ENCODE data around the gene CAMK1G.

The CAMK1G gene

DNA sequence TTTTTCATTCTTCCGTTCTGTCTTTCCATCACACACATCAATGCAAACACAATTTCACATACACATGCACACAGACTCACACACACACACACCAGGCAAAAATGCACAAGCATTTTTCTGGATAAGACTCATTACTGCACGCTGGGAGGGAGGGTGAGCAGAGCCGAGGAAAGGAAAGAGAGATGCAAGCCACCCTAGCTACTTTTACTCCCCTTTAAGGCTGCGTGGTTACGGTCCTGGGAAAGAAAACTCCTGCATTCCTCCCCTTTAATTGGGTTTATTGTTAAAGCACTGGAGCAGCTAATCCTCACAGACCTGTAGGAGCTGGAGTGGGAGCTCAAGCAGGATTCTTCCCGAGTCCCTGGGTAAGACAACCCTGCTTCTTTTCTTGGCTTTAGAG, at the start of gene CAMK1G:
TSS of gene CAMK1G (plus strand) at position 307 of the 400 bp plus-strand sequence. CDS start 11,270 bp downstream, outside the sequence.
- no peak for DNase-seq (ENCODE audit: low read depth in 4 of 4, low spot score in 1 of 4)

DNA sequence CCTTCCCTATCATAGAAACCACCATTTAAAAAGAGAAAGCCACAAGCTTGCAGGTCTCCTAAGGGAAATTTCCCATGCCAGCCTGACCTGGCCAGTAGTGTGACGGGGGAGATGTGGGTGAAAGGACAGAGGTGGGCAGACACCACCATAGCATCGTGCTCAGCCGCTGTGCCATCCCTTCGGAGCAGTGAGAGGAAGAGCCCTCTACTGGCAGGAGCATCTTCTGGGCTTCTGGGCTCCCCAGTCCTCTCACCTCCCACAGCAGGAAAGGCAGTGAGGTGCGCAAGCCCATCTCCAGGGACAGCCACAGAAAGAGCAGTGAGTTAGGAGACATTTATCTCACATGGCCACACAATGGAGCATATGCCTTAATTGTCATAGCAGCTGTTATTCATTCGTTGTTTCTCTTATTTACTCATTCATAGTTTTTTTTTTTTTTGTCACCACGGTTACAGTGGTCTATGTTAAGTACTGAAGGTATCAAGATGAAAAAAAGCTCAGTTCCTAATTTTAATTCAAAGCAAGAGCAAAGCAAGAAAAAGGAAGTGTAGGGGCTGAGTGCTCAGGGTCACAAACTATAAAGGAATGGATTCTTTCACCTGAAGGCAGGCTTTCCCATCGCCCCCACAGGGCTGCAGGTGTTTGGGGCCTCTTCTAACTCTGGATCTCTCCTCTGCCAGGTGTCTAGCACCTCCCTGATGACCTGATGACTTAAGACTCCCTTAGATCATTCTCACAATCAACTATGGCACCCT, 48.8 kb upstream of the CAMK1G start:
- DNase-seq (ENCODE audit: low read depth in 4 of 4, low spot score in 1 of 4), result no peak

DNA sequence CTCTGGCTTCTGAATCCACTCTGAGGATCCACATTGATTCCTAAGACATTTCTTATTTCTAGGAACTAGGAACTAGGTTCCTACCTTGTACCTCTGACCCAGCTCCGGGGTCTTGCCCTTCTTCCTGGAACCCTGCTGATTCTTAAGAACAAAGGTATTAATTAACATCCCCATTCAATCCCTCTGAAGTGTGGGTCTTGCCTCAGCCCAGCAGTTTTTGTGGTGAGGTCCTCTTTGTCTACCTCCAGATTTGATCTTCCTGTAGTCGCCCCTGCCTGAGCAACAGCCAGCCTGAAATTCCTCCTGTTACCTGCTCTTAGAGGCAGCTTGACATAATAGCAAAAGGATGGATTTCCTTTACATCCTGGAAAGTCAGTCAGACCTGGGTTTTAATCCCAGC, 46.7 kb upstream of the CAMK1G start:
- no peak for DNase-seq (ENCODE audit: low read depth in 4 of 4, low spot score in 1 of 4)

DNA sequence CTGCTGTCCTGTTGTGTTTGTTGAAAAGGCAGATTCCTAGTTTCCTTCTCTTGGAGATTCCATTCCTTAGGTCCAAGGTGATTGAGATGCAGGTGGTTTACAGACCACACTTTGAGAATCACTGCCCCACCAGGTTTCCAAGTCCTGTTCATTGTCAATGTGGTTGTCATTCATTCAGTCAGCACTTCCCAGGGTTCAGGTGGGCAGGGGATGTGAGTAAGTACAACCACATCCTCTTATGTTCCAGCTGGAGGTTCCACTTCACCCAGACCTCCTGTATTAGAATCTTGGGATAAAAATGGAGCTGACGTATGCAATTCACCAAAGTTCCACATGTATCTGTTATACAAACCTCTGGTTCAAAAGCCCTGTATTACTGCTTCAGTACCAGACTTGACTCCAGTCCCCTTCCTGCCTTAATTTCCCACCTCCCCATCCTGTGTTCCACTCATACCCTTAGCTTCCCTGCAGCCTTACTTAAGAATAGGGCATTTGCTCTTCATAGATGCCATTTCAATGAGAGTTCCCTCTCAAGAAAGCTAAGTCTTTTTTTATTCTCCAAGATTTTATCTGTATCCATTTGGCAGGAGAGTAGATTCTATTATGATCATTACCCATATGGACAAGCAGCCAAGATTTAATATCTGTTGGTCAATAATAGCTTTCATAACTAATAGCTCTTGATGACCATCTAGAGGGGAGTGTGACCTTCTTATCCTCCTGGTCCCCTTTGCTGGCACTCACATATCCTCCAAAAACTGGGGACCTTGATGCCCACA, 46.0 kb upstream of the CAMK1G start:
- DNase-seq (ENCODE audit: low read depth in 4 of 4, low spot score in 1 of 4), result no peak

DNA sequence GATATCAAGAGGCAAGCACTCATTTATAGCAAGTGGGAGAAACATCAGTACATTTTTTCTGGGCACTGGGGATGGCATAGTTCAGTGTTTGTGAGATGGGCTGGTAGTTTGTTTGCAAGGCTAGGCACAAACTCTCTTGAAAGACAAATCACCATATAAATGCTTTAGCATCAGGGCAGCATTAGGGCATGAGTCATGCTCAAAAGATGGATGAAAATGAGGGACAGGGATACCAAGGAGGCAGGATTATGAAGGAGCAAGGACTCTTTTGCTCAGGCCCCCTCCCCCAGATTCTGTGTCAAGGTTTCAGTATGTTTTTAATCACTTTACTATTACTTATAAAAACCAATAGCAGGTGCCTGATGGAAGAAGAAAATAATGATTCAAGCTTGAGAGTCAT, 43.9 kb upstream of the CAMK1G start:
- no peak for DNase-seq (ENCODE audit: low read depth in 4 of 4, low spot score in 1 of 4)

DNA sequence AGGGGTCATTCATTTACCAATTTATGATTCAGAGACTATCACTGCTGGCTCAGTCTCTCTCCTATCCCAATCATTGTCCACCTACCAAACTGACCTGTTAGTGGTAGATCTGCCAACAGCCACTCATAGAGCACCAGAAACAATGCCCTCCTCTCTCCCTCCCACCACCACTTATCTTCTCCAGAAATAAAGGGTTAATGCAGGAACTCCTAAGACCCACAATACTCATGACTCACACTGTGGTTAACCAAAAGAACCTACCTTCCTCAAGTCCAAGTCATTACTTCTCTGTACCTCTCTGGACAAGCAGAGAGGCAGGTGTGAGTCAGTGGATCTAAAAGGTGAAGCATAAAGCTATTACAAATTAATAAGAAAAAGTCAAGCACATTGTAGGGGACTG, 40.9 kb upstream of the CAMK1G start:
- DNase-seq (ENCODE audit: low read depth in 4 of 4, low spot score in 1 of 4), result no peak

DNA sequence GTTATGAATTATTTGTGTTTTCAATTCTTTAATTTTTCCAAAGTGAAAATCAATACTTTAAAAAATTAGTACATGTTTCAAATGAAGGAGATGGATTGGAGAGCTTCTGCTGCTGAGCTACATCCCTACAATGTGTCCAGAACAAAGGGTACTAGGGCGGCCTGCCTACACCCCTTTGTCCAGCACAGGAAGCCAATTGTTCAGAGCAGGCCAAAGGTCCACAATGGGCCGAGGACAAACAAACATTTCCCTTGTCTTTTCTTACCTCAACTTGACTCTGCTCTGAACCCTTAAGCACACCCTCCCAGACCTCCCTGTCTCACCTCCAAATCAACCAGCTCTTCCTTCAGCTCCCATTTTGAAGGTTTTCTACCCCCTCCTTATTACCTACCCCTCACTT, 39.4 kb upstream of the CAMK1G start:
- DNase-seq (ENCODE audit: low read depth in 4 of 4, low spot score in 1 of 4), result no peak

DNA sequence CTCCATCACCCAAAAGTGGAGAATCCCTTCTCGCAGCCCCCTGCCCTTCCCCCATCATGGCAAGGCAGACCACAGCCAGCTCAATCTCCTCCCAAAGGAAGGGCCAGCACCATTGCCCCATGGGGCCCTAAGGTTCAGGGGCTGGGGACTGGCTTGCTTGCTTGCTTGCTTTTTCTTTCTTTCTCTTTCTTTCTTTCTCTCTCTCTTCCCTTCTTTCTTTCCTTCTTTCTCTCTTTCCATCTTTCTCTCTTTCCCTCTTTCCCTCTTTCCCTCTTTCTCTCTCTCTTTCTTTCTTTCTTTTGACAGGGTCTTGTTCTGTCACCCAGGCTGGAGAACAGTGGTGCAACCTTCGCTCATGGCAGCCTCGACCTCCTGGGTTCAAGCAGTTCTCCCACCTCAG, 38.1 kb upstream of the CAMK1G start:
- no peak for DNase-seq (ENCODE audit: low read depth in 4 of 4, low spot score in 1 of 4)

DNA sequence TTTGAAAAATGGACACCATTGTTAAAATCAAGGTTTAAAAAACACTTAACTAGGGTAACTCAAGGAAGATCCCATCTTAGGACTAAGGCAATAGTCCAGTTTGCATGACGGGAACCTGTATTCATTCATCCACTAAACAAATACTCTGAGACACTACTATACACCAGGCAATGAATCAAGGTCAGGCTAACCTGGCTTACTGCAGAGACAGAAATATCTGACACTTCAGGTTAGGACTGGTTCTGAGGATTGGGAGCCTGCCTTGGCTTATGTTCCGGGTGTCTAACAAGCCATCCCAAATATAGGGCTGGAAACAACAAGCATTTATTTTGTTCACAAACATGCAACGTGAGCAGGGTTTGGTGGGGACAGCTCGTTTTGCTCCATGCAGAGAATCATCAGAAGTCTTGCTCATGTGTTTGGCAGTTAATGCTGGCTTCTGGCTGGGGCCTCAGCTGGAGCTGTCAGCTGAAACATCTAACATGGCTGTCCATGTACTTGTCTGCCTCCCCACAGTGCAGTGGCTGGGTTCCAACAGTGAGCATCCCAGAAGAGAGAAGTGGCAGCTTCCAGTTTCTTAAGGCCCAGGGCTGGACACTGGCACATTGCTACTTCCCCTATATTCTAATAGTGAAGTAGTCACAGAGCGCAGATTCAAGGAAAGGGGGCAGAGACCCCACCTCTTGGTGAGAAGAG, 37.0 kb upstream of the CAMK1G start:
- no peak for DNase-seq (ENCODE audit: low read depth in 4 of 4, low spot score in 1 of 4)

DNA sequence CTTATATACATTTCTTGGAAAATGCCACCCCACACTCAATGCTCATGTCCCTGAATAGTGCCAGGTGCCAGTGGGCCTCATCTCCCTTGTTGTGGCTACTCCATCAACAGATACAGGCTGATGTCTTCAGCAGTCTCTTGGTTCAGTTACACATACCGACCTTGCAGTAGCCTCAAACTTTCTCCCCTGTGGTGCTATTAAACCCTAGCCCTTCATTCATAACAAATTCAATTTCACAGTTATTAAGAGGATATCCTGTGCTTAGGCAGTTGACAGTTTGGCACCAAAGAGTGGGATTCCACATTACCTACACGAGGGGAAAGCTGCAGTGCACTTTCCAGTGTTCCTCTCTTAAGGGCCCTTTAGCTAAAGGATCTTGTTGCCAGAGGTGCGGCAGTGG, 35.9 kb upstream of the CAMK1G start:
- no peak for DNase-seq (ENCODE audit: low read depth in 4 of 4, low spot score in 1 of 4)

DNA sequence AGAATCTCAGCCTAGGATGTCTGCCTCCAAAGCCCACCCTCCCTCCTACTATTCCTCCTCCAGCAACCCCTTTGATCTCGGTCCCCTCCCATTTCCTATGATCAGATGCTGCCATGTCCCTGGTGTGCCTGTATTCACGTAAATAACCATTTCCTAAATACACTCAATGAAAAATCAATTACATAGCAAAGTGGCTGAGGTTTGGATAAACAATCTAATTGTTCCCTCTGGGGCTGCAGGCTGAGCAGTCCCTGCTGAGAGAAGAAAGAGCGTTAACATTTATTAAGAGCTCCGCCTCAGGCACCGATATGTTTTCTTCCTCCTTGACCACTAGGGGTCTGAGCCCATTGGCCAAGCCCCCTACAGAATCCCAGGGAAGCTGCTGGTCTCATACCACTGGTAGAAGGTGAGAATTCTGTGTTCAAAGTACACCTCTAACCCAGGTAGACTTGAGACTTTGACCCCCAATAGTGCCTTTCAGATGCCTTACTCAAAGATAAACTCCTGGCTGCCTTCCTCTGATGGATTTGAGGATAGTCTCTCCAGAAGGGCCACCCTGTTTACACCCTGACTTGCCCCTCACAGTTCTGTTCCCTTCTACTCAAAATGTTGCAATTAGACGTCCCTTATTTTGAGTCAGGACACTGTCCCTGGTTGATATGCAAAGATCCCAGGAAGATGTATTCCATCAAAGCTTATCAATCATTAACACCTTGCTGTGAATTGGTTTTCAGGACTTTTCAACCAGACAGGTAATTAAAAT, 33.9 kb upstream of the CAMK1G start:
- DNase-seq (ENCODE audit: low read depth in 4 of 4, low spot score in 1 of 4), result no peak

DNA sequence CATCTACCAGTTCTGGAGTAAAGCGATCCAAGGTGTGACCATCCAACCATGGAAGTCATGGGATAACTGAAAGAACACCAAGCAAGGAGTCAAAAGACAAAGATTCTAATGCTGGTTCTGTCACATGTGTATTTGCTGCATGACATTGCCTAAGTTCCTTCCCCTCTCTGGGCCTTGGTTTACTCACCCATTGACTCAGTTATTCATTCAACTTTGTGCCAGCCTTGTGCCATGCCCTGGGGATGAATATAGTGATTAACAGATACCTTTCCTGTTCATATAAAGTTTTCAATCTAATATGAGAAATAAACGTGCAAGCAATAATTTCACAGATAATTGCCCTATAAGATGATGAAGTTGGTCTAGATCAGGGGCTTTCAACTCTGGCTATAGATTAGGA, 33.0 kb upstream of the CAMK1G start:
- DNase-seq (ENCODE audit: low read depth in 4 of 4, low spot score in 1 of 4), result no peak

DNA sequence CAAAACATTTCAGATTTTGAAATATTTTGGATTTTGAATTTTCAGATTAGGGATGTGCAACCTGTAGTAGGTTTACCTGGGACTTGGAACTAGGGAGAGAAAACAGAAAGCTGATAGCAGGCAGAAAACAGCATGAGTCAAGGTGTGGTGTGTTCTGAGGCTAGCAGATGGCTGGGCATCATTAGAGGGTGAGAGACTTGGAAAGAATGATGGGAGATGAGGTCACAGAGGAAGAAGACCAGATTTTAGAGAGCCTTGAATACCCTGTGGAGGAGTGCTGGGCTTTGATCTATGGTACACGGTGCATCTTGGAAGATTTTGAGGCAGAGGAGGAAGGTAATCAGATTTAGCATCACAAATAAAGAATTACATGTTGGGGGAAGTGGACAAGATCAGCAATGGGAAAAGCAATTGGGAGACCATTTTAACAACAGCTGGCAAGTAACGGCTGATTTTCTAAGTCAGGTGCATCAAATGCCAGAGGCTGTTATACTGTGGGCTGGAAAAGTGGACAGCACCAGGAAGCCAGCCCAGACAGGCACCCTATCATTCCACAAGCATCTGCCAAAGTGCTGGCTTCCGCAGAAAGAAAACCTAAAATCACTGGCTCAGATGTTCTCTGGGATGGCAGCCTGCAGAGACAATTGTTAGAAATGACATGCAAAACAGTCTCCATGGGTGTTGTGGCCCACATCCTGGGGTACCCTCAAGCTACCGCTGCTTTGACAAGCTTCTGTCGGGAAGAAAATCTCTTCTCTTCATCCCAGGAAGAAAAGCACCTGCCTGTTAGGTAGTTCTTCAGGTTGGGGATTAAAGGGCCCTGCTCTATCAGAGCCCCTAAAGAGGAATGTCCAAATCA, 30.9 kb upstream of the CAMK1G start:
- no peak for DNase-seq (ENCODE audit: low read depth in 4 of 4, low spot score in 1 of 4)

DNA sequence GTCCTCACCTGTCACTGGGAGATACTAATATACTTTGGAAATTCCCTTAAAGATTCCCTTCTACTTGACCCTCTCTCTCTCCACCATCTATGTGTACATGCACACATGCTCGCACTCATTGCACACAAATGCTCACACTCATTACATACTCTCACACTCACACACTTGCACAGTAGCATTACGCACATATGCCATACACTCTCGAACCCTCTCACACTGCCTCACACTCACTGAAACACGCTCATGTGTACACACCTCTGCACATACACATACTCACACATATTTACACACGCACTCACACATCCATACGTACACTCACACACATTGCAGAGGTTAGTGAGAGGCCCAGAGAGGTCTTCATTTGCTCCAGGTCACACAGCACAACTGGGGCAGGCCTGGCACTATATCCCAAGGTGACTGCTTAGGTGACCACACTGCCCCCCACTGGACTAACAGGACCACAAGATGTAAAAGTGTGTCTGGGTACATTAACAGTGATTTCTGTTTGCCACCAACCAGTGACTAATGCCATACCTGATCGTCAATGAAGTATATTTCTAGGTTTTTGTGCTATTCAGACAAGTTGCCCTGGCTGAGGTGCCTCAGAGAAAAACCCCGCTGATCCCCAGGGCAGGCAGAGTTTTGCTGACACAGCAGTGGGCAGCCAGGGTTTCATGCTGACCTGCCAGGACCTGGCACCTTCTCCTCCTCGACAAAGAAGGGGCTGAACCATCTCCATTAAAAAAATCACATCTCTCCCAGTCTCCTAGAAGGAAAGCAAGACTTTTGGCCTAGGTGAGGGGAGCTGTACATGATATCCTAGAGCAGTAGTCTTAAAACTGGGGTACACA, 28.5 kb upstream of the CAMK1G start:
- no peak for DNase-seq (ENCODE audit: low read depth in 4 of 4, low spot score in 1 of 4)

DNA sequence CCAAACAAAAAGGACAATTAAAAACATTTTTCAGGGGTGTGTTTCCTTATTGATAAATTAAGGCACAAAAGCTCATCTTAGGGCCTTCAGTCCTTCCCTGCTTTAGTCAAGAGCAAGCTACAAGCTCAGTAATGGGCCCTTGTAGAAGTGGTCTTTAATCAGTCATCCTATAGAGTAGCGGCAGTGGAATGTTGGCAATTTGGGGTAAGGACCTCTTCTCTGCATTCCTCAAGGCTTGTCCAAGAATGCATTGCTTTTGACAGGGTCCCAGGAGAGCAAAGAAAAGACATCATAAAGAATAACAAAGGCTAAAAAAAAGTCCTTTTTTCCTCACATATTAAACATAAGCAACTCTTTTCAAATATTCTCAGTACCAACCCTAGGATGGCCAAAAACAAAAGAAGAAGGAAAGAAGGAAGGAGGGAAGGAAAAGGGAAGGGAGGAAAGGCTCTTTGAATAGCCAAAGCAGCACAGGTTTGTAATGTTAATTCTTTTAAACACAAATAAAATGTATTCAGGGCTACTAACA, 27.3 kb upstream of the CAMK1G start:
- DNase-seq (ENCODE audit: low read depth in 4 of 4, low spot score in 1 of 4), result no peak

DNA sequence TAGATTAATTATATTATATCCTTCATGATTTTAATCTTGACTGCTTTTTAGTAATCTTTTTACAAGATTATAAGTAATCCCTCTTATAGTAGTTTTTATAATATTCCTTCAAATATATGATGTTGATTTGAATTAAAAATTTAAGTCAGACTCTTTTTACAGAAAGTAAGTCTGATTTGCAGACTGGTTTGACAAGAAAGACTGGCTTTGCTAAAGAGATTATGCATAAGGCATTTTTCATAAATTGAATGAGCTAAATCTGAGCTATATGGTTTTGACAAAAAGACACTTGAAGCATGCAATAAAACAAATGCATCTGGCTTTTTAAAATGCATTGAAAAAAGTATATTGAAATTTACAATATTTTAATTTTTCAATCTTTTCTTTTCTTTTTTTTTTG, 26.3 kb upstream of the CAMK1G start:
- DNase-seq (ENCODE audit: low read depth in 4 of 4, low spot score in 1 of 4), result no peak

DNA sequence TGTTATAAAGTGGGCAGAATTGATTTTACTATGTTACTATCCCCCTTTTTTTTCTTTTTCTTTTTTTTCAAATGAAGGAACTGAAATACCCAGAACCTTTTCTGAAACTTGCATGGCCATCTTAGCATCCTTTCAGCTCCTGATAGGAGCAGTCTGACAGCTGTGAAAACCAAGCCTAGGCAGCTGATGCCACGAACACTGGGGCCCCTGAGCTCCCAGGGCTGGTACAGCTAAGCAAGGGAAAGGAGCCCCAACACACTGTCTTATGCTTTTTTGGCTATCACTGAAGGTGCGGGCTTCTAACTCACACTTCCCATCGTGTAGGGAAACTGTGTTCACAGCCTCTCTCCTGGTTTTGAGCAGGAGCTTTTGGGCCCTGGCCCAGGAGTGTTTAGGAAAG, 23.0 kb upstream of the CAMK1G start:
- DNase-seq (ENCODE audit: low read depth in 4 of 4, low spot score in 1 of 4), result no peak

DNA sequence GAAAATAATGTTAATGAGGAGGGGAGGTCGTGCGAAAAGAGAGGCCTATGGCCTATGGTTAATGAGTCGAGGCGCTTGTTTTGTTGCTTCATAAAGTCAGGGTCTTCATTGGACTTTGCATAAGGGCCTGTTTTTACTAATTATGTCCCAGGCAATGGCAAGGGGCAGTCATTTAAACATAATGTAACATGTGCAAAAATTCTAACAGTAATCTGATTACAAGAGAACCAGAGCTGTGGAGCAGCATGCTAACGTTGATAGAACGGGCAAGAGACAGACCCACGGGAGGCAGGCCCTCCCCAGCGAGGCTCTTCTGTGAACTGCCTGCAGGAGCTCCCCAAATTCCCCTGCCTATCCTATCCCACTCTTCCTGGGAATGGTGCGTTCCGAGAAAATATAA, 22.6 kb upstream of the CAMK1G start:
- DNase-seq (ENCODE audit: low read depth in 4 of 4, low spot score in 1 of 4), result no peak

DNA sequence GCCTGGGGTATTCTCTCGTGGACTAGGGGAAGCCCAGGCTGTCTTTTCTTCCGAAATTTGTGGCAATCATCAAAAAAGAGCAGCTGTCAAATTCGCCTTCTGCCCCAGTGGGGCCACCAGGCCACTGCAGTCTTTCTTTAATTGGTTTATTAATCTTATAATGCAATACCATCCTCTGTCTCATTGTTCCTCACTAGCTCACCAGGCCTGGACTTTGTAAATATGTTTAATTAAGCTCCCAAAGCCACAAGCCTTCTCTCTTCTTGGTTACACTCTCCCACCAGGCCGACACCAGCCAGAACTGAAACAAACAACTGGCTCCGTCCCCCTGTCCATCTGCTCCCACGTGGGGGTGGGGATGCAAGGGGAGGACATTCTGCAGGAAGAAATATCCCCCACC, 22.0 kb upstream of the CAMK1G start:
- no peak for DNase-seq (ENCODE audit: low read depth in 4 of 4, low spot score in 1 of 4)
